Ishikawa (cell line): ENCODE data around the gene RNF214.

Source experiments
- CEBPB ChIP-seq: IDR thresholded peaks from 2 replicates; pipeline ENCODE4 v1.6.1; 2012
- CREB1 ChIP-seq: IDR thresholded peaks from 2 replicates; pipeline ENCODE4 v1.6.1; 2012; ENCODE audit warnings: low read depth
- EGR1 ChIP-seq: IDR thresholded peaks from 2 replicates; pipeline ENCODE4 v1.6.1; 2012
- EP300 ChIP-seq: IDR thresholded peaks from 2 replicates; pipeline ENCODE4 v1.6.1; 2012; ENCODE audit warnings: borderline replicate concordance
- FOXM1 ChIP-seq: IDR thresholded peaks from 2 replicates; pipeline ENCODE4 v1.6.1; 2012; ENCODE audit warnings: low read depth, borderline replicate concordance
- MAX ChIP-seq: IDR thresholded peaks from 2 replicates; pipeline ENCODE4 v1.6.1; 2012
- NFIC ChIP-seq: IDR thresholded peaks from 2 replicates; pipeline ENCODE4 v1.6.1; 2012
- RAD21 ChIP-seq: IDR thresholded peaks from 2 replicates; pipeline ENCODE4 v1.6.1; 2012; ENCODE audit warnings: low read depth
- REST ChIP-seq: IDR thresholded peaks from 2 replicates; pipeline ENCODE4 v1.6.1; 2012; ENCODE audit warnings: low read depth, mild to moderate bottlenecking
- TAF1 ChIP-seq: IDR thresholded peaks from 2 replicates; pipeline ENCODE4 v1.6.1; 2012; ENCODE audit warnings: low read depth, mild to moderate bottlenecking
- TCF12 ChIP-seq: IDR thresholded peaks from 2 replicates; pipeline ENCODE4 v1.6.1; 2012; ENCODE audit warnings: low read depth
- TEAD4 ChIP-seq: IDR thresholded peaks from 2 replicates; pipeline ENCODE4 v1.6.1; 2012
- USF1 ChIP-seq: IDR thresholded peaks from 2 replicates; pipeline ENCODE4 v1.6.1; 2012
- YY1 ChIP-seq: IDR thresholded peaks from 2 replicates; pipeline ENCODE4 v1.6.1; 2012; ENCODE audit warnings: low read depth
- ZBTB7A ChIP-seq: IDR thresholded peaks from 2 replicates; pipeline ENCODE4 v1.6.1; 2012; ENCODE audit warnings: low read depth

RNF214 gene

GRCh38 chr11:117200813-117201657 lies 31.4 kb upstream of the RNF214 start:
- no peak for TF ChIP-seq EGR1
- TF ChIP-seq NFIC, result no peak
- TF ChIP-seq CREB1, result no peak
- no peak for TF ChIP-seq CEBPB
- no peak for TF ChIP-seq TCF12
- TF ChIP-seq EP300, result no peak

- no peak for TF ChIP-seq TEAD4
- TF ChIP-seq YY1, result no peak
- no peak for TF ChIP-seq EGR1
- TF ChIP-seq RAD21, result no peak
- TF ChIP-seq TCF12, result no peak
- TF ChIP-seq MAX, result no peak
- no peak for TF ChIP-seq ZBTB7A
- no peak for TF ChIP-seq FOXM1
- no peak for TF ChIP-seq TAF1
- no peak for TF ChIP-seq CREB1
- TF ChIP-seq NFIC, result no peak
- no peak for TF ChIP-seq EP300
- TF ChIP-seq CEBPB, result no peak
- TF ChIP-seq REST, result no peak
- no peak for TF ChIP-seq USF1
Measured at GRCh38 chr11:117201658-117202305, 30.7 kb upstream of the RNF214 start.

GRCh38 chr11:117202386-117203068 lies 29.9 kb upstream of the RNF214 start:
- TF ChIP-seq EP300 (no peak), RAD21 (no peak), TAF1 (no peak), TCF12 (no peak), TEAD4 (no peak), ZBTB7A (no peak), EGR1 (no peak), REST (no peak), USF1 (no peak), CEBPB (no peak), CREB1 (no peak), MAX (no peak)

- TF ChIP-seq TEAD4 (no peak), FOXM1 (no peak), EP300 (no peak), TCF12 (no peak), ZBTB7A (no peak), CREB1 (no peak), CEBPB (no peak), YY1 (no peak), TAF1 (no peak), MAX (no peak), RAD21 (no peak), REST (no peak), USF1 (no peak), EGR1 (no peak), NFIC (no peak)
Measured at GRCh38 chr11:117203069-117203407, 29.4 kb upstream of the RNF214 start.
